BE2C (cell line): ENCODE data around the gene PUS1.

Source experiments
- DNase-seq: peaks from one replicate; pipeline ENCODE4 v3.0.0-alpha.2; 2020
- H3K27me3 ChIP-seq: fragments of 250-450 bp; sonication (Bioruptor Pico); 2 replicates; pipeline ENCODE4 v1.5.1; 2020; ENCODE audit warnings: mild to moderate bottlenecking
- H3K36me3 ChIP-seq: fragments of 250-450 bp; sonication (Bioruptor Pico); 2 replicates; pipeline ENCODE4 v1.5.1; 2020; ENCODE audit warnings: mild to moderate bottlenecking
- H3K4me1 ChIP-seq: fragments of 250-450 bp; sonication (Bioruptor Pico); 2 replicates; pipeline ENCODE4 v1.5.1; 2020
- H3K4me3 ChIP-seq: 2 replicates; pipeline ENCODE4 v1.5.1; 2011; ENCODE audit warnings: low read depth, low read length
- H3K9me3 ChIP-seq: fragments of 250-450 bp; sonication (Bioruptor Pico); 2 replicates; pipeline ENCODE4 v1.5.1; 2020
- TF ChIP-seq, protein P1 (sequence below): IDR thresholded peaks from 2 replicates; pipeline ENCODE4 v1.5.1; 2012; ENCODE audit warnings: mild to moderate bottlenecking, low read depth, low read length

The PUS1 gene

DNA sequence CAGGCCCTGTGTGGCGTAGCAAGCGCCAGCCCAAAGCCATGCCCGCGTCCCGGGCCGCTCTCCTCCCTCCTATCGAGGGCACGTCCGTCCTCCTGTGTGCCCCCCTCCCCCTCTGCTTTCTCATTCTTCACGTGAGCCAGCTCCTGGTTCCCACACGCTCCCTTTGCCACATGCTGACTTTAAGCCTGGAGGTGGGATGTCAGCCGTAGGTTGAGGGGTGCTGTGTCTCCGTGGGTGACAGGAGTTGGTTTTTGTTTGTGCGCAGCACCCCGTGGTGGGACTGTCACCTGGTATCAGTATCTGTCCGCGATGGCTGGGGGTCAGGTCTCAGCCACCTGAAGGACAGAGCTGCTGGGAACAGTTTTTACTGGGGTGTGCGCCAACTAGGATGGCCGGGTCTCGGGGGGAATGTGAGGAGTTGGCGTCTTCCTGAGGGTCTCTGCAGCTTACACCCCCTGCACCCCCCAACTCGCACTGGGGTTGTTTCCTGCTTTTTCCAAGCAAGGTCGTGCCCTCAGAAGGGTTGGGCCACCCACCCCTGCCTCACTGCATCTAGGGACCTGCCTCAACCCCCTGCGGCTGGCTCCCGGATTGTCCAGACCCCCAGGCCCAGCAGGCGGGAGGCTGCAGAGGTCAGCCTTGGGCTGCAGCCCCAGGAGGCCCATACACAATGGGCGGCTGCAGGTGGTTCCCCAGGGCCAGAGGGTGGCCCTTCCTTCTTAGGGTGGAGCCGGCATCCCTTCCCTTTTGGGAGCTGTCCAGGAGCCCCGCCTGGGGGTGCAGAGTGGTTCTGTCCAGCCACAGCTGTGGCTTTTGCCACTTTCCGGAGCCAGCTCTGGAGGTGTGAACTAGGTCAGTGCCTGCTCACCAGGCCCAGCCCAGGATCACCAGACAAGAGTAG is 27.4 kb upstream of the PUS1 start:
- H3K4me1 ChIP-seq: no peaks in the 10 kb centered on the region
- H3K27me3 ChIP-seq: no peaks in the 10 kb centered on the region
- H3K36me3 ChIP-seq: no peaks in the 10 kb centered on the region
- TF ChIP-seq, protein P1, sequence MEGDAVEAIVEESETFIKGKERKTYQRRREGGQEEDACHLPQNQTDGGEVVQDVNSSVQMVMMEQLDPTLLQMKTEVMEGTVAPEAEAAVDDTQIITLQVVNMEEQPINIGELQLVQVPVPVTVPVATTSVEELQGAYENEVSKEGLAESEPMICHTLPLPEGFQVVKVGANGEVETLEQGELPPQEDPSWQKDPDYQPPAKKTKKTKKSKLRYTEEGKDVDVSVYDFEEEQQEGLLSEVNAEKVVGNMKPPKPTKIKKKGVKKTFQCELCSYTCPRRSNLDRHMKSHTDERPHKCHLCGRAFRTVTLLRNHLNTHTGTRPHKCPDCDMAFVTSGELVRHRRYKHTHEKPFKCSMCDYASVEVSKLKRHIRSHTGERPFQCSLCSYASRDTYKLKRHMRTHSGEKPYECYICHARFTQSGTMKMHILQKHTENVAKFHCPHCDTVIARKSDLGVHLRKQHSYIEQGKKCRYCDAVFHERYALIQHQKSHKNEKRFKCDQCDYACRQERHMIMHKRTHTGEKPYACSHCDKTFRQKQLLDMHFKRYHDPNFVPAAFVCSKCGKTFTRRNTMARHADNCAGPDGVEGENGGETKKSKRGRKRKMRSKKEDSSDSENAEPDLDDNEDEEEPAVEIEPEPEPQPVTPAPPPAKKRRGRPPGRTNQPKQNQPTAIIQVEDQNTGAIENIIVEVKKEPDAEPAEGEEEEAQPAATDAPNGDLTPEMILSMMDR: no peak
- H3K9me3 ChIP-seq: no peaks in the 10 kb centered on the region
- H3K4me3 ChIP-seq: no peak overlapping the region
- peak; percentile 18 for DNase-seq

DNA sequence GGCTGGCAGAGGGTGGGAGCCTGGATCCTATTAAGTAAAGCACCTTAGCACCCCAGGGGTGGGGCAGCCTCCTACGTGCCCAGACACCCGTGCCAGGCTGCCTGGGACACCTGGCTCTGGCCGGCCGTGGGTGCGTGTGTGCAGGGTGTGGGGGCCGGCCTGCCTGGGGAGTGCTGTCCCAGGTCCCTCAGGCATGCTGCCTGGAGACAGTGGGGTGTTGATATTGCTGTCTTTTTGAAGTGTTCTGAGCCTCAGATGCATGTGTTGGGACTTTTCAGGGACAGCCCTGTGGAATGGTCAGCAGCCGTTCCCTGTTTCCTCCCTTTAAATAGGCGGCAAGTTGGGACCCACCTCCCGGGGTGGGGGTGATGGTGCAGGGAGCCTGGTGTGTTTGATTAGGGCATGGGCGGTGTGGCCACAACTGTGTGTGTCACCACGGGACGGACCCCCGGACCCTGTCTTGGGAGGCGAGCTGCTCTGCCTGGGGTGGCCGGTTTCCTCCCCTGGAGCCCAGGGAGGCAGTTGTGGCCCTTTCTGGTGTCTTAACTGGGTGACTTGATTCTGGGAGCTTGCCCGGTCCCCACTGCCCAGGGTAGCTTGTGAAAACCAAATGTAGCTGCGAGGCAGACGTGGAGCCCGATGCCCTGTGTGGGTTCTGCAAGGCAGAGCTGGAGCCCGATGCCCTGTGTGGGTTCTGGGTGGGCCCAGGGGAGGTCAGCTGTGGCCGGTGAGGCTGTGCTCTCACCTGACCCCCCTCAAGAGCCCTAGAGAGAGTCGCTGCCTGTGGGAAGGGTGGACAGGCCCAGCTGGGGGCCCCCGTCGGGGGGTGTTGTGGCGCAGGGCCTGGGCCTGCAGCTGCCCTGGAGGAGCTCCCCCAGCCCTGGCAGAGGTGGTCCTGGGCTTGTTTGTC is 26.5 kb upstream of the PUS1 start:
- no peaks in the 10 kb centered on the region for H3K27me3 ChIP-seq
- TF ChIP-seq, protein P1: no peak
- H3K9me3 ChIP-seq: no peaks in the 10 kb centered on the region
- no peak overlapping the region for H3K4me3 ChIP-seq
- DNase-seq: no peak
- no peaks in the 10 kb centered on the region for H3K36me3 ChIP-seq
- no peaks in the 10 kb centered on the region for H3K4me1 ChIP-seq

DNA sequence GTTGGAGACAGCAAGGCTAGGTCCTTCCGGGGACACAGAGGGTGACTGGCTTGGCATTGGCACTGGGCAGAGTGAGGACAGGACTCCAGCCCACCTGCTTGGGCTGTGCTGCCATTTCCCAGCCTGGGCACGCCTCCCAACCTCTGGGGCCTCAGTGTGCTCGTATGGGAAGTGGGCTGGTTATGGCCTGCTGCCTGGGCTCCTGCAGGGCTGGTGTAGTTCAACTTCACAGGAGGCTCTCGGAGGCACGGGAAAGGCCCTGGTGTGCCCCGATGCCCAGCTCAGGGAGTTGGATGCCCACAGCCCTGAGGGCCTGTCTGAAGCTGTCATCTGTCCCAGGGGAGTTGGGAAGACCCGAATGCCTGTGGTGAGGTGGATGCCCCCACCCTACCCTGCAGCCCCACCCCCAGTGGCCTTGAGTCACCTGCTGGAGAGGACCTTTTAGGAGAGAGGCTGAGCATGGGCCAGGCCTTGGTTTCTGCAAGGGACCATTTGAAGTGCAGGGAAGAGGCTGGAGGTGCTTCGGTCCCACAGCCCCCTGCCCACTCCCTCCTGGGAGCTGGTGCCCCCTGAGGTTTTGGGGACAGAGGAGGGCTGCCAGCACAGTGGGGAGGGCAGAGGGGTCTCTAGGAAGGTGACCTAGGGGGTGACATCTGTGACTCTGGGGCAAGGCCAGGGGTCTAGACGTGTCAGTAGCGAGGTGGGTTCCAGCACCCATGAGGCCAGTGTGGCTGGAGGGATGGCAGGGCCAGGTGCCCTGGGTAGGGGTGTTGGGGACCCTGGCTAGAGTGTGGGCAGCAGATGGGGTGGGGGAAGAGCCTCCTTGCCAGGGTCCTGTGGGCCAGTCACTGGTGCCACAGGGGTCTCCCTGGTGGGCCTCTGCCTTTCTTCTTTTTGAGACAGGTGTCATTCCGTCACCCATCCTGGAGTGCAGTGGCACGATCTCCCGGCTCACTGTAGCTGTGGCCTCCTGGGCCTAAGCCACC is 25.5 kb upstream of the PUS1 start:
- TF ChIP-seq, protein P1: no peak
- Histone ChIP-seq H3K4me3 (no peak overlapping the region), H3K4me1 (no peaks in the 10 kb centered on the region), H3K27me3 (no peaks in the 10 kb centered on the region), H3K9me3 (no peaks in the 10 kb centered on the region), H3K36me3 (no peaks in the 10 kb centered on the region)
- no peak for DNase-seq

DNA sequence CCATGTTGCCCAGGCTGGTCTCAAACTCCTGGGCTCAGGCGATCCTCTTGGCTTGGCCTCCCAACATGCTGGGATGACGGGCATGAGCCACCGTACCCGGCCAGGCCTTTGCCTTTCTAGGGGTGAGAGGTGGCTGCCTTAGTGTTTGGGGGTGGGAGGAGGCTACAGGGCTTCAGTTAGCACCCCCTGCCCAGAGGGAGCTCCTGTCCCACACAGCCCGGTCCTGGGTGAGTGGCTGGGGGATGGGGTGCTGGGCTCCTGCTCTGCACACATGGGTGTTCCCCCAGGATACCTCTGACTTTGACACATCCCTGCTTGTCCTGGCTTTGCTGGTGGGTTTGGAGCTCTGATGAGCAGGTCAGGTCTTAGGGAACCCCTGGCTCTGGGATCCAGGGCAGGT is 24.7 kb upstream of the PUS1 start:
- no peaks in the 10 kb centered on the region for H3K4me1 ChIP-seq
- H3K36me3 ChIP-seq: no peaks in the 10 kb centered on the region; the same call in 1 of the 2 replicates
- H3K9me3 ChIP-seq: no peaks in the 10 kb centered on the region
- no peaks in the 10 kb centered on the region for H3K27me3 ChIP-seq
- H3K4me3 ChIP-seq: no peak overlapping the region
- TF ChIP-seq, protein P1: no peak
- no peak for DNase-seq

DNA sequence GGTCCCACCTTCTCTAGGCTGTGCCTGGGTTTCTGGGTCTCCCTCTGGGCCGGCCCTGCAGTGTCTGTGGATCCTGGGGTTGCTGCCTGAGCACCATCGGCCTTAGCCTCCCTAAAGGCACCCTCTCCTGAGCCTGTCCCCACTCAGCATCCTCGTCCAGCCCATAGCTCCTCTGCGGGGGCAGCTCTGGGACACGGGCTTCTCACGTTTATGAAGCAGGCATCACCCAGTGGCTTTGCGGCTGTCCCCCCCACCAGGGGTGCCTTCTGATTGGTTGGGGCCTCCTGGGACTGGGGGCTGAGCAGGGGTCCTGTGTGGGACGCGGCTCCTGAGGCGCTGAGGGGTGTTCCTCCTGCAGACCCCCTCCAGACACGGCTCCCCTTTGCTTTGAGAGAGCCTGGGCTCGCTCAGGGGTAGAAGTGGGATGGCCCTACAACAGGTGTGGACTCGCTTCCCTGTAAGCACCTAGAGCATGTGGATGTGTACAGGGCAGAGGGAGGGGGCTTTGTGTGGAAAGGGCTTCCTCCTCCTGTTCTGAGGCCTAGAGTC is 23.9 kb upstream of the PUS1 start:
- no peaks in the 10 kb centered on the region for H3K4me1 ChIP-seq
- H3K27me3 ChIP-seq: no peaks in the 10 kb centered on the region
- peaks cover 3% of the 10 kb centered on the region; the same call in 1 of the 2 replicates for H3K36me3 ChIP-seq
- DNase-seq: no peak
- TF ChIP-seq, protein P1: no peak
- no peaks in the 10 kb centered on the region for H3K9me3 ChIP-seq
- no peak overlapping the region for H3K4me3 ChIP-seq
